HepG2 (cell line): Measurements from ENCODE around the gene COBL. TPM values are rescaled to one million over a fixed set of nuclear protein-coding genes. Genes with fewer than 3 reads are reported as not detected.

Source experiments
- CHD4 ChIP-seq: fragments of 200-600 bp; sonication (generic); IDR thresholded peaks from 2 replicates; pipeline ENCODE4 v1.7.0; 2017; ENCODE audit warnings: mild to moderate bottlenecking, low read length, borderline replicate concordance
- DNMT1 ChIP-seq: sonication (generic); formaldehyde crosslinking; IDR thresholded peaks from 2 replicates; pipeline ENCODE4 v1.5.1; 2020; ENCODE audit warnings: mild to moderate bottlenecking, missing genetic modification reagents
- FLYWCH1 ChIP-seq: sonication (generic); formaldehyde crosslinking; IDR thresholded peaks from 2 replicates; pipeline ENCODE4 v1.8.1; 2023; ENCODE audit warnings: mild to moderate bottlenecking, missing genetic modification reagents
- HMGA1 ChIP-seq: sonication (generic); formaldehyde crosslinking; conservative IDR thresholded peaks from 2 replicates; pipeline ENCODE4 v1.4.0; 2020; ENCODE audit warnings: missing genetic modification reagents
- HNF1A ChIP-seq, 2 experiments: sonication (generic) in 1 of 2; formaldehyde crosslinking in 1 of 2; IDR thresholded peaks; 2 replicates each; pipeline versions ENCODE4 v1.4.0 to v1.6.1; 2016 to 2020; ENCODE audit warnings: borderline replicate concordance in 1 of 2, low read depth in 1 of 2, mild to moderate bottlenecking in 1 of 2, missing genetic modification reagents in 1 of 2
- MATR3 ChIP-seq: sonication (generic); formaldehyde crosslinking; IDR thresholded peaks from 2 replicates; pipeline ENCODE4 v1.4.0; 2020; ENCODE audit warnings: missing genetic modification reagents
- MLLT10 ChIP-seq: sonication (generic); formaldehyde crosslinking; IDR thresholded peaks from 2 replicates; pipeline ENCODE4 v1.4.0; 2020; ENCODE audit warnings: missing genetic modification reagents
- NR2C2 ChIP-seq: sonication (generic); formaldehyde crosslinking; IDR thresholded peaks from 2 replicates; pipeline ENCODE4 v1.4.0; 2020; ENCODE audit warnings: missing genetic modification reagents, mild to moderate bottlenecking, moderate library complexity, borderline replicate concordance
- PHF21A ChIP-seq: sonication (generic); formaldehyde crosslinking; IDR thresholded peaks from 2 replicates; pipeline ENCODE4 v1.5.0; 2020; ENCODE audit warnings: mild to moderate bottlenecking, missing genetic modification reagents
- STAT5B ChIP-seq: sonication (generic); formaldehyde crosslinking; IDR thresholded peaks from 2 replicates; pipeline ENCODE4 v1.4.0; 2020; ENCODE audit warnings: missing genetic modification reagents
- TEAD2 ChIP-seq: sonication (generic); formaldehyde crosslinking; IDR thresholded peaks from 2 replicates; pipeline ENCODE4 v1.9.0; 2021; ENCODE audit warnings: missing genetic modification reagents
- TFDP2 ChIP-seq: sonication (generic); formaldehyde crosslinking; IDR thresholded peaks from 2 replicates; pipeline ENCODE4 v1.4.0; 2020; ENCODE audit warnings: missing genetic modification reagents
- YEATS4 ChIP-seq: sonication (generic); formaldehyde crosslinking; IDR thresholded peaks from 2 replicates; pipeline ENCODE4 v1.4.0; 2020; ENCODE audit warnings: missing genetic modification reagents, borderline replicate concordance
- ZNF124 ChIP-seq: sonication (generic); formaldehyde crosslinking; IDR thresholded peaks from 2 replicates; pipeline ENCODE4 v1.4.0; 2020; ENCODE audit warnings: missing genetic modification reagents
- ZNF44 ChIP-seq: sonication (generic); formaldehyde crosslinking; IDR thresholded peaks from 2 replicates; pipeline ENCODE4 v1.5.1; 2020; ENCODE audit warnings: mild to moderate bottlenecking, missing genetic modification reagents
- ZNF530 ChIP-seq: sonication (generic); formaldehyde crosslinking; IDR thresholded peaks from 2 replicates; pipeline ENCODE4 v1.5.0; 2020; ENCODE audit warnings: low read depth, mild to moderate bottlenecking, missing genetic modification reagents
- ZNF850 ChIP-seq: sonication (generic); formaldehyde crosslinking; conservative IDR thresholded peaks from 2 replicates; pipeline ENCODE4 v1.9.0; 2021; ENCODE audit warnings: mild to moderate bottlenecking, missing genetic modification reagents
- ZXDC ChIP-seq: sonication (generic); formaldehyde crosslinking; IDR thresholded peaks from 2 replicates; pipeline ENCODE4 v1.5.0; 2020; ENCODE audit warnings: mild to moderate bottlenecking, missing genetic modification reagents
- polyA plus RNA-seq, 8 experiments: library from polyadenylated mRNA; depleted of rRNA in 3 of 8; stranded (reverse) in 7 of 8; unstranded in 1 of 8; fragments of >200 nt; fragmentation: Illumina TruSeq in 4 of 8; extraction: Trizol in 4 of 8; gene quantifications; 2 replicates each; pipeline versions ENCODE4 v1.2.1 to v1.2.3, GENCODE V29; 2011 to 2016; ENCODE audit warnings: low read depth in 4 of 8, missing spikeins in 1 of 8, mixed read lengths in 1 of 8; ENCODE audit not compliant: insufficient read depth in 1 of 8
- total RNA-seq, 5 experiments: library from RNA; depleted of rRNA; stranded (reverse); fragments of >200 nt; fragmentation: Illumina TruSeq; extraction: Trizol; gene quantifications; 2 replicates each; pipeline ENCODE4 v1.2.3, GENCODE V29; 2016; ENCODE audit warnings: low read depth in 1 of 5
- TF ChIP-seq, protein P1 (sequence below): sonication (generic); formaldehyde crosslinking; IDR thresholded peaks from 2 replicates; pipeline ENCODE4 v1.4.0; 2020; ENCODE audit warnings: missing genetic modification reagents
- TF ChIP-seq, protein P2 (sequence below): sonication (generic); formaldehyde crosslinking; IDR thresholded peaks from 2 replicates; pipeline ENCODE4 v1.4.0; 2020; ENCODE audit warnings: low read depth, mild to moderate bottlenecking, missing genetic modification reagents

COBL gene
- total and polyA plus RNA-seq, 2 of the 13 experiments (the other 11 are each of a cell fraction or from before 2014, with no cell fraction given): 3.8 to 4.9 TPM

- TF ChIP-seq, protein P1, sequence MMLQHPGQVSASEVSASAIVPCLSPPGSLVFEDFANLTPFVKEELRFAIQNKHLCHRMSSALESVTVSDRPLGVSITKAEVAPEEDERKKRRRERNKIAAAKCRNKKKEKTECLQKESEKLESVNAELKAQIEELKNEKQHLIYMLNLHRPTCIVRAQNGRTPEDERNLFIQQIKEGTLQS (CRISPR knock-in tag): no peak
- TF ChIP-seq YEATS4 (CRISPR knock-in tag): no peak
- TF ChIP-seq STAT5B (CRISPR knock-in tag): no peak
- TF ChIP-seq CHD4: peak; percentile 71; the same call in 1 of the 2 replicates
- no peak for TF ChIP-seq ZNF850 (CRISPR knock-in tag)
- no peak for TF ChIP-seq TFDP2 (CRISPR knock-in tag)
- no peak for TF ChIP-seq ZNF44 (CRISPR knock-in tag)
- no peak for TF ChIP-seq ZNF124 (CRISPR knock-in tag)
- peak; percentile 49; the same call in 1 of the 2 replicates for TF ChIP-seq NR2C2 (CRISPR knock-in tag)
- no peak for TF ChIP-seq ZXDC (CRISPR knock-in tag)
- no peak for TF ChIP-seq ZNF530
- no peak for TF ChIP-seq HMGA1
- no peak for TF ChIP-seq MATR3 (CRISPR knock-in tag)
- TF ChIP-seq, protein P2, sequence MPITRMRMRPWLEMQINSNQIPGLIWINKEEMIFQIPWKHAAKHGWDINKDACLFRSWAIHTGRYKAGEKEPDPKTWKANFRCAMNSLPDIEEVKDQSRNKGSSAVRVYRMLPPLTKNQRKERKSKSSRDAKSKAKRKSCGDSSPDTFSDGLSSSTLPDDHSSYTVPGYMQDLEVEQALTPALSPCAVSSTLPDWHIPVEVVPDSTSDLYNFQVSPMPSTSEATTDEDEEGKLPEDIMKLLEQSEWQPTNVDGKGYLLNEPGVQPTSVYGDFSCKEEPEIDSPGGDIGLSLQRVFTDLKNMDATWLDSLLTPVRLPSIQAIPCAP (CRISPR knock-in tag): no peak
- TF ChIP-seq HNF1A (IDR thresholded peaks at IDR 0.05; ENCODE audit: low read depth): peak; percentile 75
- peak; percentile 73; the same call in 1 of the 2 replicates for TF ChIP-seq HNF1A (CRISPR knock-in tag; IDR thresholded peaks at IDR 0.05; ENCODE audit: borderline replicate concordance)
- no peak for TF ChIP-seq DNMT1 (CRISPR knock-in tag)
- no peak for TF ChIP-seq TEAD2
- no peak for TF ChIP-seq FLYWCH1 (CRISPR knock-in tag)
- TF ChIP-seq MLLT10: no peak
- peak; percentile 66 for TF ChIP-seq PHF21A
These were observed 11.8 kb upstream of the COBL start (continued) for GRCh38 chr7:51328351-51328801.
